ENCODE data around the gene C16orf74.

GRCh38 chr16:85746460-85747215, 4.3 kb downstream of the C16orf74 start:
- no peak for TF ChIP-seq CTCF (IDR thresholded peaks at IDR 0.05)
- TF ChIP-seq EZH2 (IDR thresholded peaks at IDR 0.05; ENCODE audit: borderline replicate concordance, insufficient read depth, low read depth, low read length, poor library complexity, severe bottlenecking): no peak

Data from B cell (primary cell).